D341Med (cell line): ENCODE data around the gene CD82.
A peak's percentile ranks its signal among the peaks of the same experiment; 100 is the strongest.
"Not testable (repeated sequence)": the region's sequence is repeated elsewhere in the genome, so short reads cannot be mapped to it uniquely, and the experiment has no call there.

Source experiments
- DNase-seq: peaks from one replicate; pipeline ENCODE4 v3.0.0; 2012; ENCODE audit warnings: low spot score

CD82 gene

DNA sequence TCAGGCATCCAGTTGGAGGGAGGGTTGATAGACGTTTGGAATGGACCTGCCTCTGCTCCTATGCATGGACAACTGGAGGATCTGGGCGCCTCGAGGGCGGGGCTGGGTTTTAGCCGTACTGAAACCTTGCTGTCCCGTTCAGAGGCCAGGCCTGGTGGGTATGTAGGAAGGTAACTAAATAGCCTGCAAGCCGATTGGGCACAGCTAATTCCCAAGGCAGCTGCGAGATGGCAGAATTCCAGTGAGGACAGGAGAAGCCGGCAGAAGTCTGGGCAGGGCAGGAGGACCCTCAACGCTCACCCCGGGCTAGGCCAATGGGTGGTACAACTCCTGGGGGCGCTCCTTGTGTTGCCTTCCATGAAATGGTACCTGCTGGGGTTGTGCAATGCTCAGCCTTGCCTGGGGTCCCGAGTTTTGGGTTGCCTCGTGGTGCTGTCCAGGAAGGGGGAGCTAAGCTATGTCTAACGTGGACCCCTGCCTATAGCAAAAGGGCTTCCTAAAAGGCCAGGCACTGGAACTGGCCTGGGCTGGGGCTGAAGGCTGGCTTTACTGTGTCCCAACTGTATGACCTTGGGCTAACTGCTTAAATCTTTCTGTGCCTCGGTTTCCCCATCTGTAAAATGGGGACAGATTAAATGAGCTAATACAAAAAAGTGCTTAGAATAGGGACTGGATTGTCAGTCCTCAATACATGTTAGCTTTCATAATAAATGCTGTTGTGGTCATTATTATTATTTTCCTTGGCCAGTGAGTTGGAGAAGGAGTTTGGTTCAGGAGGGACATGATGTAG, 30.1 kb upstream of the CD82 start:
- no peak for DNase-seq

DNA sequence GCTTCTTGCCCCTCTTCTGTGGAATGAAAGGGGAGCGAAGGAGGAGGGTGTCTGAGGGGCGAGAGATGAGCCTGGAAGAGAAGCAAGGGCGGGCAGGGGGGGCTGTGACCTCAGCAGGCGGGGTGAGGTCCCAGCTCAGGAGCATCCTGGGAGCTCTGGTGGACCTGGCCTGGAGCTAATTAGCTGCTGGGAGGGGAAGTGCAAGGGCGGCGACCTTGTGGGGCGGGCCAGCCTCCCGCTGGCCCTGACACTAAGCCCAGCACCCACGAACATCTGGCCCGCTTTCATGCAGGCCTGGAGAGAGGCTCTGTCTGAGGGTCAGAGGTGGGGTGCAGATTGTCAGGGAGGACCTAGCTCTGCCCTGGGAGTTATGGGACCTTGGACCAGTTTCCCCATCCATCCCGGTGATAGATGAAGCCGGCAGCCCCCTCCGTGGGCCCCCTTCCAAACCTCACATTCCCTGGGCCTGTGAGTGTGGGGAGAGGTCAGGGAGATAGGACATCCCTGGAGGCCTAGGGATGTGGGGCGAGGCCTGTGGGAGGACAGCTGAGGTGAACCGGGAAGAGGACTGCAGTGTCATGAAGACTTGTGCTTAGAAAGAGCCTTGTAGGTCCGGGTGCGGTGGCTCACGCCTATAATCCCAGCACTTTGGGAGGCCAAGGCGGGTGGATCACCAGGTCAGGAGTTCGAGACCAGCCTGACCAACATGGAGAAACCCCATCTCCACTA, 28.5 kb upstream of the CD82 start:
- DNase-seq: no peak

GRCh38 chr11:44537679-44538078, 27.8 kb upstream of the CD82 start:
- no peak for DNase-seq

- peak; percentile 89 for DNase-seq
Measured at GRCh38 chr11:44538375-44539054, 26.9 kb upstream of the CD82 start.

- DNase-seq: no peak
Measured at GRCh38 chr11:44539971-44540370, 25.5 kb upstream of the CD82 start.

DNA sequence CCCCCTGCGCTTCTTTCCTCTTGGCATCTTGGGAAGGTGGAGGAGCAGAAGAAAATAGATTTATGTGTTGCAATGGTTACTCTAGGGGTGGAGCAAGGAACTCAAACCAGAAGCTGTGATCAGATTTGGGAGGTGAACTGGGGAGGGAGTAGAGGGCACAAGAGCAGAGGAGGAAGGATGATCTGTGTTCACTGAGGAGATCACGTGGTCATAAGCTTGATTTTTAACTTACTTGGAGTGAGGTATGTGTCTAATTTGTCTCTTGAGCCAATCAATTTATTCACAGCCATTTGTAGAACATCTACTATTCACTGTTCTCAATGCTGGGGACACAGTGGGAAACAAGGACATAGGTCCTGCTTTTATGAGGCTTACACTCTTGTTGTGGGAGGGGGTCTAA, 24.8 kb upstream of the CD82 start:
- no peak for DNase-seq

- DNase-seq: no peak
Measured at GRCh38 chr11:44542372-44542771, 23.1 kb upstream of the CD82 start.

- DNase-seq: not testable (repeated sequence)
Measured at GRCh38 chr11:44546984-44547383, 18.5 kb upstream of the CD82 start.

GRCh38 chr11:44547534-44547933, 17.9 kb upstream of the CD82 start:
- DNase-seq: not testable (repeated sequence)

GRCh38 chr11:44548032-44548695, 17.3 kb upstream of the CD82 start:
- DNase-seq: no peak

DNA sequence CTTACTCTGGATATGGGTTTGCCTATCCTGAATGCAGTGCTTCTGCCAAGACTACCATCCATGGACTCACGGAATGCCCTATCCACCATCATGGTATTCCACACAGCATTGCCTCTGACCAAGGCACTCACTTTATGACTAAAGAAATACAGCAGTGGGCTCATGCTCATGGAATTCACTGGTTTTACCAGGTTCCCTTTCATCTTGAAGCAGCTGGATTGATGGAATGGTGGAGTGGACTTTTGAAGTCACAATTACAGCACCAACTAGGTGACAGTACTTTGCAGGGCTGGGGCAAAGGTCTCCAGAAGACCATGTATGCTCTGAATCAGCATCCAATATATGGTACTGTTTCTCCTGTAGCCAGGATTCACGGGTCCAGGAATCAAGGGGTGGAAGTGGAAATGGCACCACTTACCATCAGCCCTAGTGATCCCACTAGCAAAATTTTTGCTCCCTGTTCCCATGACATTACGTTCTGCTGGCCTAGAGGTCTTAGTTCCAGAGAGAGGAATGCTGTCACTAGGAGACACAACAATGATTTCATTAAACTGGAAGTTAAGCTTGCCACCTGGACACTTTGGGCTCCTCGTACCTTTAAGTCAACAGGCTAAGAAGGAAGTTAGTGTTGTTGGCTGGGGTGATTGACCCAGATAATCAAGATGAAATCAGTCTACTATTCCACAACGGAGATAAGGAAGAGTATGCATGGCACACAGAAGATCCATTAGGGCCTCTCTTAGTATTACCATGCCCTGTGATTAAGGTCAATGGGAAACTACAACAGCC, 16.3 kb upstream of the CD82 start:
- not testable (repeated sequence) for DNase-seq

DNA sequence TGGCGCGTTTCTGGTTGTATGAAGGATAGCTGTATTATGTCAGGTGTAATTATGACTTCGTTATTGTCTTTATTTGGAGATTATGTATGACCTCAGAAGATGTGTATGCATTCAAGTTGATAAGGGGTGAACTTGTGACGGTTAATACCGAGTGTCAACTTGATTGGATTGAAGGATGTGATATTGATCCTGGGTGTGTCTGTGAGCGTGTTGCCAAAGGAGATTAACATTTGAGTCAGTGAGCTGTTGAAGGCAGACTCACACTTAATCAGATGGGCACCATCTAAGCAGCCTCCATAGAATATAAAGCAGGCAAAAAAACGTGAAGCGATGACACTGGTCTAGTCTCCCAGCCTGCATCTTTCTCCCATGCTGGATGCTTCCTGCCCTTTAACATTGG, 15.3 kb upstream of the CD82 start:
- no peak for DNase-seq

GRCh38 chr11:44551456-44552139, 13.9 kb upstream of the CD82 start:
- no peak for DNase-seq

- DNase-seq: no peak
Measured at GRCh38 chr11:44555031-44555800, 10.2 kb upstream of the CD82 start.

- DNase-seq: peak; percentile 56
Measured at GRCh38 chr11:44556735-44557409, 8.6 kb upstream of the CD82 start.

DNA sequence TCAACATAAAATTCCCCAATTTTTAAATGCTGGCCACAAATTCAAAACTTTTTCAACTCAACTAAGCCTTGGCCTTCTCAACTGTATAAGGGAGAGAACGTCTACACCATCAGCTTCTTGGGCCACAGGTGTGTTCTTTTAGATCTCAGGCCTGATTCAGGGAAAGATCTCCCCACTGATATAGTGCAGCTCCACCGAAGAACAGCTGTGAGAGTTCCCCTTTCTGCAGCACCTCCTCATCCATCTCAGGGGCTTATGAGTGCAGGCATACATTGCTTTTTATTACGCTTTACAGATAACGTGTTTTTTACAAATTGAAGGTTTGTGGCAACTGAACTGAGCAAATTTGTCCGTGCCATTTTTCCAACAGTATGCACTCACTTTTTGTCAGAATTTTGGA, 8.0 kb upstream of the CD82 start:
- no peak for DNase-seq

- no peak for DNase-seq
Measured at GRCh38 chr11:44559207-44559939, 6.1 kb upstream of the CD82 start.

DNA sequence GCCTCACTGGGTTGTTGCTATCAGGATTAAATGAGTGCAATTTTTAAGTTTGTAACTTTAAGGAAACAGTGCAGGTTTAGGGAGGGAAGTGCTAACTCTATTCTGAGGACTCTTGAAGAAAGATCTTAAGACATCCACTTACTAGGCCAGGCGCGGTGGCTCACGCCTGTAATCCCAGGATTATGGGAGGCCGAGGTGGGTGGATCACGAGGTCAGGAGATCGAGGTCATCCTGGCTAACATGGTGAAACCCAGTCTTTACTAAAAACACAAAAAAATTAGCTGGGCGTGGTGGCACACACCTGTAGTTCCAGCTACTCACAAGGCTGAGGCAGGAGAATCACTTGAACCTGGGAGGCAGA, 5.5 kb upstream of the CD82 start:
- DNase-seq: not testable (repeated sequence)

GRCh38 chr11:44561275-44561805, 4.1 kb upstream of the CD82 start:
- no peak for DNase-seq
